ENCODE results near the gene CNPY3.
A peak's percentile ranks its signal among the peaks of the same experiment; 100 is the strongest.

DNA sequence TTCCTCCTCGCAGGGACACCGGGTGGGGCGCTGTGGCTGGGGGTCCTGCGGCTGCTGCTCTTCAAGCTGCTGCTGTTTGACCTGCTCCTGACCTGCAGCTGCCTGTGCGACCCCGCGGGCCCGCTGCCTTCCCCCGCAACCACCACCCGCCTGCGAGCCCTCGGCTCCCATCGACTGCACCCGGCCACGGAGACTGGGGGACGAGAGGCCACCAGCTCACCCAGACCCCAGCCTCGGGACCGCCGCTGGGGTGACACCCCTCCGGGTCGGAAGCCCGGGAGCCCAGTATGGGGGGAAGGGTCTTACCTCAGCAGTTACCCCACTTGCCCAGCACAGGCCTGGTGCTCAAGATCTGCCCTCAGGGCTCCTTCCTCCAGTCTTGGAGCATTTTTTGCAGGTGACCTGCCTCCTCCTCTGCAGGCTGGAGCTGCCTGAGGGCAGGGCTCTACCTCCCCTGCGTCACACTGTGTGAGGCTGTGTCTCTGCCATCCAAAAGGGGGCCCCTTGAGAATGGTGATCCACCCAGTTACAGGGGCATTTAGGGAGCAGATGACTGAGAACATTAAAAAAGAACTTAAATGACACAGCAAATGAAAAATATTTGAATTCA lies 3.9 kb upstream of the CNPY3 start:
- TF ChIP-seq NR2C2 (CRISPR knock-in tag; IDR thresholded peaks at IDR 0.05; ENCODE audit: borderline replicate concordance) (no peak), AFF4 (CRISPR knock-in tag; IDR thresholded peaks at IDR 0.05) (no peak), FOXJ3 (CRISPR knock-in tag; IDR thresholded peaks at IDR 0.05; ENCODE audit: borderline replicate concordance) (no peak), ZBTB21 (CRISPR knock-in tag; IDR thresholded peaks at IDR 0.05) (no peak), ARID4A (CRISPR knock-in tag; IDR thresholded peaks at IDR 0.05; ENCODE audit: borderline replicate concordance) (no peak), ETV6 (CRISPR knock-in tag; conservative IDR thresholded peaks at IDR 0.05) (no peak), CEBPB (IDR thresholded peaks at IDR 0.05; ENCODE audit: borderline replicate concordance, low read depth, low read length) (no peak), GTF2F1 (IDR thresholded peaks at IDR 0.05; ENCODE audit: low read length) (no peak), ERF (CRISPR knock-in tag; IDR thresholded peaks at IDR 0.05) (no peak)
- TF ChIP-seq, protein P1, sequence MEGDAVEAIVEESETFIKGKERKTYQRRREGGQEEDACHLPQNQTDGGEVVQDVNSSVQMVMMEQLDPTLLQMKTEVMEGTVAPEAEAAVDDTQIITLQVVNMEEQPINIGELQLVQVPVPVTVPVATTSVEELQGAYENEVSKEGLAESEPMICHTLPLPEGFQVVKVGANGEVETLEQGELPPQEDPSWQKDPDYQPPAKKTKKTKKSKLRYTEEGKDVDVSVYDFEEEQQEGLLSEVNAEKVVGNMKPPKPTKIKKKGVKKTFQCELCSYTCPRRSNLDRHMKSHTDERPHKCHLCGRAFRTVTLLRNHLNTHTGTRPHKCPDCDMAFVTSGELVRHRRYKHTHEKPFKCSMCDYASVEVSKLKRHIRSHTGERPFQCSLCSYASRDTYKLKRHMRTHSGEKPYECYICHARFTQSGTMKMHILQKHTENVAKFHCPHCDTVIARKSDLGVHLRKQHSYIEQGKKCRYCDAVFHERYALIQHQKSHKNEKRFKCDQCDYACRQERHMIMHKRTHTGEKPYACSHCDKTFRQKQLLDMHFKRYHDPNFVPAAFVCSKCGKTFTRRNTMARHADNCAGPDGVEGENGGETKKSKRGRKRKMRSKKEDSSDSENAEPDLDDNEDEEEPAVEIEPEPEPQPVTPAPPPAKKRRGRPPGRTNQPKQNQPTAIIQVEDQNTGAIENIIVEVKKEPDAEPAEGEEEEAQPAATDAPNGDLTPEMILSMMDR (CRISPR knock-in tag; IDR thresholded peaks at IDR 0.05): peak; percentile 28; the same call in 1 of the 2 replicates
- TF ChIP-seq, protein P2, sequence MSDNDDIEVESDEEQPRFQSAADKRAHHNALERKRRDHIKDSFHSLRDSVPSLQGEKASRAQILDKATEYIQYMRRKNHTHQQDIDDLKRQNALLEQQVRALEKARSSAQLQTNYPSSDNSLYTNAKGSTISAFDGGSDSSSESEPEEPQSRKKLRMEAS (IDR thresholded peaks at IDR 0.05): no peak
